GM23338 (cell line): ENCODE data around the gene FER. TPM values are rescaled to one million over a fixed set of nuclear protein-coding genes. Genes with fewer than 3 reads are reported as not detected.

Experiments used
- ATAC-seq: fragments of 200-7000 bp; cut with Tn5 transposase; 3 replicates; pipeline ENCODE4 v1.9.1; 2020
- DNase-seq: peaks from one replicate; pipeline ENCODE4 v3.0.0-alpha.2; 2015; ENCODE audit warnings: low spot score
- H2AFZ ChIP-seq: fragments of 200-600 bp; sonication (generic); 2 replicates; pipeline ENCODE4 v1.8.0; 2016; ENCODE audit warnings: antibody characterized with exemption, mild to moderate bottlenecking, moderate library complexity
- H3F3A ChIP-seq: fragments of 200-600 bp; sonication (generic); replicated peaks from 2 replicates; pipeline ENCODE4 v1.8.0; 2017; ENCODE audit warnings: antibody characterized with exemption, mixed run types, low read depth
- H3K27ac ChIP-seq: fragments of 200-600 bp; sonication (generic); 2 replicates; pipeline ENCODE4 v1.6.1; 2016; ENCODE audit warnings: low read depth
- H3K27me3 ChIP-seq: fragments of 200-600 bp; sonication (generic); 2 replicates; pipeline ENCODE4 v1.8.0; 2016; ENCODE audit warnings: mild to moderate bottlenecking, mixed run types, moderate library complexity; ENCODE audit not compliant: insufficient read depth
- H3K36me3 ChIP-seq: fragments of 200-600 bp; sonication (generic); 2 replicates; pipeline ENCODE4 v1.8.0; 2016; ENCODE audit warnings: mild to moderate bottlenecking; ENCODE audit not compliant: insufficient read depth
- H3K4me1 ChIP-seq: fragments of 200-600 bp; sonication (generic); 2 replicates; pipeline ENCODE4 v1.8.0; 2016; ENCODE audit warnings: mild to moderate bottlenecking, moderate library complexity; ENCODE audit not compliant: insufficient read depth
- H3K4me2 ChIP-seq: fragments of 200-600 bp; sonication (generic); 2 replicates; pipeline ENCODE4 v1.7.1; 2017; ENCODE audit warnings: mixed run types
- H3K4me3 ChIP-seq: fragments of 200-600 bp; sonication (generic); 2 replicates; pipeline ENCODE4 v1.6.1; 2016; ENCODE audit warnings: mixed run types
- H3K79me2 ChIP-seq: fragments of 200-600 bp; sonication (generic); replicated peaks from 2 replicates; pipeline ENCODE4 v1.8.0; 2017; ENCODE audit warnings: mild to moderate bottlenecking; ENCODE audit not compliant: insufficient read depth
- H3K9me2 ChIP-seq: fragments of 200-600 bp; sonication (generic); 2 replicates; pipeline ENCODE4 v1.8.0; 2017; ENCODE audit not compliant: insufficient read depth
- H4K20me1 ChIP-seq: fragments of 200-600 bp; sonication (generic); replicated peaks from 2 replicates; pipeline ENCODE4 v1.8.0; 2017; ENCODE audit warnings: mild to moderate bottlenecking; ENCODE audit not compliant: insufficient read depth
- H3K27ac Mint-ChIP-seq: 2 replicates; pipeline ENCODE4 v1.8.0; 2020; ENCODE audit warnings: inconsistent platforms, mild to moderate bottlenecking, moderate library complexity, mixed read lengths
- H3K27me3 Mint-ChIP-seq: 3 replicates; pipeline ENCODE4 v1.8.0; 2022; ENCODE audit warnings: low read depth, mild to moderate bottlenecking, moderate library complexity, mixed read lengths, inconsistent platforms; ENCODE audit not compliant: insufficient read depth, poor library complexity
- H3K36me3 Mint-ChIP-seq: 3 replicates; pipeline ENCODE4 v1.8.0; 2021; ENCODE audit warnings: low read depth, mild to moderate bottlenecking, inconsistent platforms, moderate library complexity, mixed read lengths
- H3K4me1 Mint-ChIP-seq: 3 replicates; pipeline ENCODE4 v1.8.0; 2020; ENCODE audit warnings: mild to moderate bottlenecking, inconsistent platforms, mixed read lengths
- H3K4me3 Mint-ChIP-seq: 3 replicates; pipeline ENCODE4 v1.8.0; 2021; ENCODE audit warnings: moderate library complexity, mild to moderate bottlenecking, inconsistent platforms, mixed read lengths
- H3K9me3 Mint-ChIP-seq: 3 replicates; pipeline ENCODE4 v1.8.0; 2020; ENCODE audit warnings: moderate library complexity, mild to moderate bottlenecking, inconsistent platforms, mixed read lengths
- CREB1 ChIP-seq: fragments of 250-450 bp; sonication (Bioruptor Pico); IDR thresholded peaks from 2 replicates; pipeline ENCODE4 v1.5.0; 2020; ENCODE audit warnings: low read depth, mild to moderate bottlenecking, moderate library complexity
- EZH2 ChIP-seq: fragments of 200-600 bp; sonication (generic); IDR thresholded peaks from one replicate; pipeline ENCODE4 v1.8.0; 2017; ENCODE audit warnings: antibody characterized with exemption, mild to moderate bottlenecking, low read depth; ENCODE audit not compliant: unreplicated experiment
- EZH2phosphoT487 ChIP-seq: fragments of 200-600 bp; sonication (generic); IDR thresholded peaks from one replicate; pipeline ENCODE4 v1.8.1; 2018; ENCODE audit warnings: antibody characterized with exemption; ENCODE audit not compliant: unreplicated experiment
- JUNB ChIP-seq: IDR thresholded peaks from one replicate; pipeline ENCODE4 v1.6.1; 2016; ENCODE audit warnings: antibody characterized with exemption; ENCODE audit not compliant: unreplicated experiment
- NANOG ChIP-seq: IDR thresholded peaks from 2 replicates; pipeline ENCODE4 v1.6.1; 2016; ENCODE audit warnings: antibody characterized with exemption, borderline replicate concordance
- POLR2AphosphoS5 ChIP-seq: IDR thresholded peaks from 2 replicates; pipeline ENCODE4 v1.6.1; 2016; ENCODE audit warnings: antibody characterized with exemption, low read depth
- STAT1 ChIP-seq: IDR thresholded peaks from one replicate; pipeline ENCODE4 v1.6.1; 2016; ENCODE audit warnings: antibody characterized with exemption; ENCODE audit not compliant: unreplicated experiment
- ZNF114 ChIP-seq: fragments of 250-450 bp; sonication (Bioruptor Pico); IDR thresholded peaks from 2 replicates; pipeline ENCODE4 v1.5.0; 2020; ENCODE audit warnings: mild to moderate bottlenecking, moderate library complexity
- ZNF331 ChIP-seq: fragments of 250-450 bp; sonication (Bioruptor Pico); IDR thresholded peaks from 2 replicates; pipeline ENCODE4 v1.5.0; 2020; ENCODE audit warnings: low read depth, mild to moderate bottlenecking, moderate library complexity
- polyA plus RNA-seq: library from polyadenylated mRNA; unstranded; fragments of >200 nt; fragmentation: Nextera tagmentation; extraction: Ambion mirVana; gene quantifications from 2 replicates; pipeline ENCODE4 v1.2.1, GENCODE V29; 2016
- total RNA-seq: library from RNA; depleted of rRNA; stranded (reverse); fragments of >200 nt; shearing (Covaris generic); gene quantifications from 2 replicates; pipeline ENCODE4 v1.2.3, GENCODE V29; 2014
- TF ChIP-seq, protein P1 (sequence below): IDR thresholded peaks from one replicate; pipeline ENCODE4 v1.6.1; 2018; ENCODE audit warnings: antibody characterized with exemption; ENCODE audit not compliant: unreplicated experiment
- TF ChIP-seq, protein P2 (sequence below): IDR thresholded peaks from 2 replicates; pipeline ENCODE4 v1.6.1; 2016; ENCODE audit warnings: antibody characterized with exemption
- TF ChIP-seq, protein P3 (sequence below): fragments of 250-450 bp; sonication (Bioruptor Pico); IDR thresholded peaks from 2 replicates; pipeline ENCODE4 v1.5.0; 2020; ENCODE audit warnings: mild to moderate bottlenecking, moderate library complexity
- TF ChIP-seq, protein P4 (sequence below), 2 experiments: fragments of 200-600 bp in 1 of 2; sonication (generic) in 1 of 2; conservative IDR thresholded peaks; 2 replicates each; pipeline versions ENCODE4 v1.5.1 to v1.6.1; 2016 to 2017; ENCODE audit warnings: antibody characterized with exemption in 2 of 2, low read depth in 2 of 2, mild to moderate bottlenecking in 2 of 2, moderate library complexity in 1 of 2

FER gene
- total and polyA plus RNA-seq, 2 experiments from 2014 or later: 17.4 to 34.8 TPM

DNA sequence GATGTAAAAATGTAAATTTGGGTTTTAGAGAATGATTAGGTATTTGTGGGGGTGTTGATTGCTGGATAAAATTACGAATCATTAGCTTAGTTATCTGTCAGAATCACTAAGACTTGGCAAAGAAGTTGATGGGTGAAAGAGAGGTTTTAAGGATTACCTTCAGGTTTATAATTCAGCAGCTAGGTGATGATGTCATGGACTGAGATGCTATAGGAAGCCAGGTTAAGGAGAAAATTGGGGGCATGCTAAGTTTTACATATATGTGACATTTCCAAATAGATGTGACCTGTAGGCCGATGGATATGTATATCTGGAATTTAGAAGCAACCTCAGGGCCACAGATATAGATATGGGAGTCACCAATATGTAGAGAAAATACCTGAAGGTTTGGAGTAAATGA, 228.0 kb downstream of the FER start:
- Mint-ChIP-seq H3K27me3 (peaks cover 1% of the 10 kb centered on the region), H3K4me1 (peaks cover 7% of the 10 kb centered on the region), H3K4me3 (no peak overlapping the region), H3K36me3 (no peaks in the 10 kb centered on the region), H3K27ac (no peak overlapping the region), H3K9me3 (no peaks in the 10 kb centered on the region)
- Histone ChIP-seq H3K27me3 (no peaks in the 10 kb centered on the region), H3F3A (no peaks in the 10 kb centered on the region), H3K4me1 (no peaks in the 10 kb centered on the region), H3K36me3 (no peaks in the 10 kb centered on the region), H4K20me1 (no peaks in the 10 kb centered on the region), H2AFZ (no peak overlapping the region), H3K9me2 (no peaks in the 10 kb centered on the region), H3K27ac (no peak overlapping the region), H3K79me2 (no peaks in the 10 kb centered on the region), H3K4me2 (no peak overlapping the region), H3K4me3 (no peak overlapping the region)
- TF ChIP-seq, protein P1, sequence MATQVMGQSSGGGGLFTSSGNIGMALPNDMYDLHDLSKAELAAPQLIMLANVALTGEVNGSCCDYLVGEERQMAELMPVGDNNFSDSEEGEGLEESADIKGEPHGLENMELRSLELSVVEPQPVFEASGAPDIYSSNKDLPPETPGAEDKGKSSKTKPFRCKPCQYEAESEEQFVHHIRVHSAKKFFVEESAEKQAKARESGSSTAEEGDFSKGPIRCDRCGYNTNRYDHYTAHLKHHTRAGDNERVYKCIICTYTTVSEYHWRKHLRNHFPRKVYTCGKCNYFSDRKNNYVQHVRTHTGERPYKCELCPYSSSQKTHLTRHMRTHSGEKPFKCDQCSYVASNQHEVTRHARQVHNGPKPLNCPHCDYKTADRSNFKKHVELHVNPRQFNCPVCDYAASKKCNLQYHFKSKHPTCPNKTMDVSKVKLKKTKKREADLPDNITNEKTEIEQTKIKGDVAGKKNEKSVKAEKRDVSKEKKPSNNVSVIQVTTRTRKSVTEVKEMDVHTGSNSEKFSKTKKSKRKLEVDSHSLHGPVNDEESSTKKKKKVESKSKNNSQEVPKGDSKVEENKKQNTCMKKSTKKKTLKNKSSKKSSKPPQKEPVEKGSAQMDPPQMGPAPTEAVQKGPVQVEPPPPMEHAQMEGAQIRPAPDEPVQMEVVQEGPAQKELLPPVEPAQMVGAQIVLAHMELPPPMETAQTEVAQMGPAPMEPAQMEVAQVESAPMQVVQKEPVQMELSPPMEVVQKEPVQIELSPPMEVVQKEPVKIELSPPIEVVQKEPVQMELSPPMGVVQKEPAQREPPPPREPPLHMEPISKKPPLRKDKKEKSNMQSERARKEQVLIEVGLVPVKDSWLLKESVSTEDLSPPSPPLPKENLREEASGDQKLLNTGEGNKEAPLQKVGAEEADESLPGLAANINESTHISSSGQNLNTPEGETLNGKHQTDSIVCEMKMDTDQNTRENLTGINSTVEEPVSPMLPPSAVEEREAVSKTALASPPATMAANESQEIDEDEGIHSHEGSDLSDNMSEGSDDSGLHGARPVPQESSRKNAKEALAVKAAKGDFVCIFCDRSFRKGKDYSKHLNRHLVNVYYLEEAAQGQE: no peak
- TF ChIP-seq, protein P2, sequence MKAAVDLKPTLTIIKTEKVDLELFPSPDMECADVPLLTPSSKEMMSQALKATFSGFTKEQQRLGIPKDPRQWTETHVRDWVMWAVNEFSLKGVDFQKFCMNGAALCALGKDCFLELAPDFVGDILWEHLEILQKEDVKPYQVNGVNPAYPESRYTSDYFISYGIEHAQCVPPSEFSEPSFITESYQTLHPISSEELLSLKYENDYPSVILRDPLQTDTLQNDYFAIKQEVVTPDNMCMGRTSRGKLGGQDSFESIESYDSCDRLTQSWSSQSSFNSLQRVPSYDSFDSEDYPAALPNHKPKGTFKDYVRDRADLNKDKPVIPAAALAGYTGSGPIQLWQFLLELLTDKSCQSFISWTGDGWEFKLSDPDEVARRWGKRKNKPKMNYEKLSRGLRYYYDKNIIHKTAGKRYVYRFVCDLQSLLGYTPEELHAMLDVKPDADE: no peak
- TF ChIP-seq CREB1 (CRISPR knock-in tag) (no peak), NANOG (no peak), POLR2AphosphoS5 (no peak), JUNB (no peak), STAT1 (no peak), EZH2 (no peak), EZH2phosphoT487 (no peak), ZNF114 (CRISPR knock-in tag) (no peak), ZNF331 (CRISPR knock-in tag) (no peak)
- TF ChIP-seq, protein P3, sequence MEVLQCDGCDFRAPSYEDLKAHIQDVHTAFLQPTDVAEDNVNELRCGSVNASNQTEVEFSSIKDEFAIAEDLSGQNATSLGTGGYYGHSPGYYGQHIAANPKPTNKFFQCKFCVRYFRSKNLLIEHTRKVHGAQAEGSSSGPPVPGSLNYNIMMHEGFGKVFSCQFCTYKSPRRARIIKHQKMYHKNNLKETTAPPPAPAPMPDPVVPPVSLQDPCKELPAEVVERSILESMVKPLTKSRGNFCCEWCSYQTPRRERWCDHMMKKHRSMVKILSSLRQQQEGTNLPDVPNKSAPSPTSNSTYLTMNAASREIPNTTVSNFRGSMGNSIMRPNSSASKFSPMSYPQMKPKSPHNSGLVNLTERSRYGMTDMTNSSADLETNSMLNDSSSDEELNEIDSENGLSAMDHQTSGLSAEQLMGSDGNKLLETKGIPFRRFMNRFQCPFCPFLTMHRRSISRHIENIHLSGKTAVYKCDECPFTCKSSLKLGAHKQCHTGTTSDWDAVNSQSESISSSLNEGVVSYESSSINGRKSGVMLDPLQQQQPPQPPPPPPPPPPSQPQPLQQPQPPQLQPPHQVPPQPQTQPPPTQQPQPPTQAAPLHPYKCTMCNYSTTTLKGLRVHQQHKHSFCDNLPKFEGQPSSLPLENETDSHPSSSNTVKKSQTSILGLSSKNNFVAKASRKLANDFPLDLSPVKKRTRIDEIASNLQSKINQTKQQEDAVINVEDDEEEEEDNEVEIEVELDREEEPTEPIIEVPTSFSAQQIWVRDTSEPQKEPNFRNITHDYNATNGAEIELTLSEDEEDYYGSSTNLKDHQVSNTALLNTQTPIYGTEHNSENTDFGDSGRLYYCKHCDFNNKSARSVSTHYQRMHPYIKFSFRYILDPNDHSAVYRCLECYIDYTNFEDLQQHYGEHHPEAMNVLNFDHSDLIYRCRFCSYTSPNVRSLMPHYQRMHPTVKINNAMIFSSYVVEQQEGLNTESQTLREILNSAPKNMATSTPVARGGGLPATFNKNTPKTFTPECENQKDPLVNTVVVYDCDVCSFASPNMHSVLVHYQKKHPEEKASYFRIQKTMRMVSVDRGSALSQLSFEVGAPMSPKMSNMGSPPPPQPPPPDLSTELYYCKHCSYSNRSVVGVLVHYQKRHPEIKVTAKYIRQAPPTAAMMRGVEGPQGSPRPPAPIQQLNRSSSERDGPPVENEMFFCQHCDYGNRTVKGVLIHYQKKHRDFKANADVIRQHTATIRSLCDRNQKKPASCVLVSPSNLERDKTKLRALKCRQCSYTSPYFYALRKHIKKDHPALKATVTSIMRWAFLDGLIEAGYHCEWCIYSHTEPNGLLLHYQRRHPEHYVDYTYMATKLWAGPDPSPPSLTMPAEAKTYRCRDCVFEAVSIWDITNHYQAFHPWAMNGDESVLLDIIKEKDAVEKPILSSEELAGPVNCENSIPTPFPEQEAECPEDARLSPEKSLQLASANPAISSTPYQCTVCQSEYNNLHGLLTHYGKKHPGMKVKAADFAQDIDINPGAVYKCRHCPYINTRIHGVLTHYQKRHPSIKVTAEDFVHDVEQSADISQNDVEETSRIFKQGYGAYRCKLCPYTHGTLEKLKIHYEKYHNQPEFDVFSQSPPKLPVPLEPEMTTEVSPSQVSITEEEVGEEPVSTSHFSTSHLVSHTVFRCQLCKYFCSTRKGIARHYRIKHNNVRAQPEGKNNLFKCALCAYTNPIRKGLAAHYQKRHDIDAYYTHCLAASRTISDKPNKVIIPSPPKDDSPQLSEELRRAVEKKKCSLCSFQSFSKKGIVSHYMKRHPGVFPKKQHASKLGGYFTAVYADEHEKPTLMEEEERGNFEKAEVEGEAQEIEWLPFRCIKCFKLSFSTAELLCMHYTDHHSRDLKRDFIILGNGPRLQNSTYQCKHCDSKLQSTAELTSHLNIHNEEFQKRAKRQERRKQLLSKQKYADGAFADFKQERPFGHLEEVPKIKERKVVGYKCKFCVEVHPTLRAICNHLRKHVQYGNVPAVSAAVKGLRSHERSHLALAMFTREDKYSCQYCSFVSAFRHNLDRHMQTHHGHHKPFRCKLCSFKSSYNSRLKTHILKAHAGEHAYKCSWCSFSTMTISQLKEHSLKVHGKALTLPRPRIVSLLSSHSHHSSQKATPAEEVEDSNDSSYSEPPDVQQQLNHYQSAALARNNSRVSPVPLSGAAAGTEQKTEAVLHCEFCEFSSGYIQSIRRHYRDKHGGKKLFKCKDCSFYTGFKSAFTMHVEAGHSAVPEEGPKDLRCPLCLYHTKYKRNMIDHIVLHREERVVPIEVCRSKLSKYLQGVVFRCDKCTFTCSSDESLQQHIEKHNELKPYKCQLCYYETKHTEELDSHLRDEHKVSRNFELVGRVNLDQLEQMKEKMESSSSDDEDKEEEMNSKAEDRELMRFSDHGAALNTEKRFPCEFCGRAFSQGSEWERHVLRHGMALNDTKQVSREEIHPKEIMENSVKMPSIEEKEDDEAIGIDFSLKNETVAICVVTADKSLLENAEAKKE (CRISPR knock-in tag): no peak
- TF ChIP-seq, protein P4, sequence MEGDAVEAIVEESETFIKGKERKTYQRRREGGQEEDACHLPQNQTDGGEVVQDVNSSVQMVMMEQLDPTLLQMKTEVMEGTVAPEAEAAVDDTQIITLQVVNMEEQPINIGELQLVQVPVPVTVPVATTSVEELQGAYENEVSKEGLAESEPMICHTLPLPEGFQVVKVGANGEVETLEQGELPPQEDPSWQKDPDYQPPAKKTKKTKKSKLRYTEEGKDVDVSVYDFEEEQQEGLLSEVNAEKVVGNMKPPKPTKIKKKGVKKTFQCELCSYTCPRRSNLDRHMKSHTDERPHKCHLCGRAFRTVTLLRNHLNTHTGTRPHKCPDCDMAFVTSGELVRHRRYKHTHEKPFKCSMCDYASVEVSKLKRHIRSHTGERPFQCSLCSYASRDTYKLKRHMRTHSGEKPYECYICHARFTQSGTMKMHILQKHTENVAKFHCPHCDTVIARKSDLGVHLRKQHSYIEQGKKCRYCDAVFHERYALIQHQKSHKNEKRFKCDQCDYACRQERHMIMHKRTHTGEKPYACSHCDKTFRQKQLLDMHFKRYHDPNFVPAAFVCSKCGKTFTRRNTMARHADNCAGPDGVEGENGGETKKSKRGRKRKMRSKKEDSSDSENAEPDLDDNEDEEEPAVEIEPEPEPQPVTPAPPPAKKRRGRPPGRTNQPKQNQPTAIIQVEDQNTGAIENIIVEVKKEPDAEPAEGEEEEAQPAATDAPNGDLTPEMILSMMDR (conservative IDR thresholded peaks at IDR 0.05; ENCODE audit: low read depth in 2 of 2): no peak
- DNase-seq (no peak), ATAC-seq (no peak)
